Naive thymus-derived CD4-positive, alpha-beta T cell (primary cell): Measurements from ENCODE around the gene VWA7. TPM values are rescaled to one million over a fixed set of nuclear protein-coding genes. Genes with fewer than 3 reads are reported as not detected.

Experiments used
- ATAC-seq: fragments of 150-1000 bp; cut with Tn5 transposase; 2 replicates; pipeline ENCODE4 v1.10.0; 2021; ENCODE audit warnings: mild to moderate bottlenecking, moderate library complexity
- CTCF ChIA-PET: fragments of 350-600 bp; sonication (Branson Sonifier 250); formaldehyde crosslinking; loops from one replicate; lab custom pipeline; 2021; ENCODE audit warnings: antibody characterized with exemption; lab: Charles Lee
- POLR2A ChIA-PET: fragments of 350-600 bp; sonication (Branson Sonifier 250); formaldehyde crosslinking; loops from one replicate; lab custom pipeline; 2021; ENCODE audit warnings: antibody characterized with exemption, inconsistent platforms; lab: Charles Lee
- DNase-seq, 9 donors: peaks; one replicate each; pipeline versions ENCODE4 v3.0.0 to v3.0.0-alpha.2; 2020 to 2022; ENCODE audit warnings: mixed read lengths in 1 of 9
- H3K27ac ChIP-seq: one replicate; pipeline ENCODE4 v1.7.0; 2013; ENCODE audit warnings: mild to moderate bottlenecking, low read depth, low read length, moderate library complexity
- H3K27me3 ChIP-seq, 2 donors: one replicate each; pipeline ENCODE4 v1.7.0; 2013; ENCODE audit warnings: low read length in 2 of 2, mild to moderate bottlenecking in 2 of 2, moderate library complexity in 2 of 2; ENCODE audit not compliant: control insufficient read depth in 2 of 2, insufficient read depth in 2 of 2
- H3K36me3 ChIP-seq, 3 experiments: 1 replicate in 2 of 3; 2 replicates in 1 of 3; pipeline ENCODE4 v1.7.0; 2013; ENCODE audit warnings: low read length in 3 of 3, mild to moderate bottlenecking in 3 of 3, moderate library complexity in 1 of 3; ENCODE audit not compliant: insufficient read depth in 3 of 3, control insufficient read depth in 2 of 3
- H3K4me1 ChIP-seq, 2 donors: one replicate each; pipeline ENCODE4 v1.7.0; 2013; ENCODE audit warnings: low read length in 2 of 2, mild to moderate bottlenecking in 2 of 2, moderate library complexity in 1 of 2; ENCODE audit not compliant: control insufficient read depth in 2 of 2, insufficient read depth in 2 of 2
- H3K4me3 ChIP-seq: 2 replicates; pipeline ENCODE4 v1.7.0; 2013; ENCODE audit warnings: mild to moderate bottlenecking, low read length
- H3K9me3 ChIP-seq, 3 experiments: 1 replicate in 2 of 3; 2 replicates in 1 of 3; pipeline ENCODE4 v1.7.0; 2013; ENCODE audit warnings: low read length in 3 of 3; ENCODE audit not compliant: control insufficient read depth in 2 of 3
- H3K27ac Mint-ChIP-seq, 9 donors: one replicate each; pipeline ENCODE4 v1.8.0; 2020 to 2022; ENCODE audit warnings: mixed read lengths in 9 of 9, mild to moderate bottlenecking in 8 of 9, moderate library complexity in 5 of 9, inconsistent platforms in 2 of 9
- H3K27me3 Mint-ChIP-seq, 5 donors: one replicate each; pipeline ENCODE4 v1.8.0; 2021 to 2022; ENCODE audit warnings: mixed read lengths in 5 of 5, mild to moderate bottlenecking in 1 of 5
- H3K36me3 Mint-ChIP-seq, 5 donors: one replicate each; pipeline ENCODE4 v1.8.0; 2020 to 2022; ENCODE audit warnings: mixed read lengths in 5 of 5, mild to moderate bottlenecking in 3 of 5, inconsistent platforms in 1 of 5
- H3K4me1 Mint-ChIP-seq, 7 donors: one replicate each; pipeline ENCODE4 v1.8.0; 2020 to 2022; ENCODE audit warnings: mixed read lengths in 7 of 7, mild to moderate bottlenecking in 3 of 7, inconsistent platforms in 1 of 7
- H3K4me3 Mint-ChIP-seq, 10 donors: one replicate each; pipeline ENCODE4 v1.8.0; 2020 to 2022; ENCODE audit warnings: mild to moderate bottlenecking in 10 of 10, mixed read lengths in 10 of 10, moderate library complexity in 6 of 10, inconsistent platforms in 2 of 10
- H3K9me3 Mint-ChIP-seq, 11 donors: one replicate each; pipeline ENCODE4 v1.8.0; 2020 to 2022; ENCODE audit warnings: mixed read lengths in 11 of 11, mild to moderate bottlenecking in 4 of 11, inconsistent platforms in 1 of 11, moderate library complexity in 1 of 11
- intact Hi-C, 2 donors: fragments of 100-400 bp; cut with micrococcal nuclease; formaldehyde crosslinking; loops; one replicate each; pipeline ENCODE4 v1.15.1; 2023
- polyA plus RNA-seq, 2 donors: library from polyadenylated mRNA; unstranded; fragments of 300-500 nt; fragmentation: Illumina TruSeq; gene quantifications; one replicate each; pipeline ENCODE4 v1.2.3, GENCODE V29; 2021
- total RNA-seq, 6 experiments: library from RNA in 5 of 6; stranded (reverse) in 5 of 6; gene quantifications; 1 replicate in 5 of 6; 2 replicates in 1 of 6; pipeline ENCODE4 v1.2.3 and lab custom pipeline; 2021 to 2026

VWA7 gene
- total and polyA plus RNA-seq, 7 experiments from 2014 or later: 0.53 to 4.5 (median 1.1) TPM; not detected in 2

GRCh38 chr6:31782126-31782855 is 5.2 kb upstream of the VWA7 start:
- Histone ChIP-seq H3K27me3 (no peaks in the 10 kb centered on the region), H3K4me3 (no peak overlapping the region), H3K36me3 (peaks cover 5 to 78% (median 6%) of the 10 kb centered on the region in 3 experiments), H3K4me1 (peaks cover 4% of the 10 kb centered on the region in 2 donors), H3K27ac (no peak overlapping the region), H3K9me3 (no peaks in the 10 kb centered on the region)
- CTCF ChIA-PET: no interaction called here
- Mint-ChIP-seq H3K36me3 (peaks cover 4 to 40% (median 12%) of the 10 kb centered on the region in 5 donors), H3K9me3 (no peaks in the 10 kb centered on the region), H3K4me1 (peaks cover 0 to 9% (median 8%) of the 10 kb centered on the region in 7 donors), H3K4me3 (no peak overlapping the region), H3K27me3 (no peaks in the 10 kb centered on the region), H3K27ac (peak overlapping the region in 1 of 9 donors; percentile 23)
- ATAC-seq (no peak), DNase-seq (no peak)
- intact Hi-C loops: no loop called here
- POLR2A ChIA-PET: interaction anchor here (0.6 kb wide), 1 partner anchor 1585 kb away, joined by 4 read pairs; no protein-coding TSS in a partner anchor

- peaks cover 1 to 17% (median 15%) of the 10 kb centered on the region in 7 donors for H3K4me1 Mint-ChIP-seq
- ChIA-PET POLR2A (interaction anchor here (0.6 kb wide), 1 partner anchor 1586 kb away, joined by 4 read pairs; no protein-coding TSS in a partner anchor), CTCF (no interaction called here)
- H3K4me1 ChIP-seq: peaks cover 11 to 12% of the 10 kb centered on the region in 2 donors
- DNase-seq: no peak
- H3K27ac ChIP-seq: no peak overlapping the region
- no peaks in the 10 kb centered on the region for H3K27me3 ChIP-seq
- H3K4me3 ChIP-seq: no peak overlapping the region
- no peak overlapping the region for H3K4me3 Mint-ChIP-seq
- ATAC-seq: no peak
- no peaks in the 10 kb centered on the region for H3K9me3 Mint-ChIP-seq
- peaks cover 4 to 40% (median 12%) of the 10 kb centered on the region in 5 donors for H3K36me3 Mint-ChIP-seq
- peaks cover 5 to 78% (median 6%) of the 10 kb centered on the region in 3 experiments for H3K36me3 ChIP-seq
- H3K27ac Mint-ChIP-seq: no peak overlapping the region
- intact Hi-C loops: no loop called here
- no peaks in the 10 kb centered on the region for H3K9me3 ChIP-seq
- H3K27me3 Mint-ChIP-seq: no peaks in the 10 kb centered on the region
Observed at GRCh38 chr6:31781244-31782125, 4.4 kb upstream of the VWA7 start.

- DNase-seq: no peak
Observed at GRCh38 chr6:31780507-31781243, 3.5 kb upstream of the VWA7 start.

GRCh38 chr6:31779908-31780307 is 2.8 kb upstream of the VWA7 start:
- CTCF ChIA-PET: no interaction called here
- peaks cover 15 to 18% of the 10 kb centered on the region in 2 donors for H3K4me1 ChIP-seq
- peaks cover 5 to 28% (median 23%) of the 10 kb centered on the region in 7 donors for H3K4me1 Mint-ChIP-seq
- POLR2A ChIA-PET: interaction anchor here (0.5 to 1.3 kb wide), 2 partner anchors 15 to 32 kb away, joined by 4 to 5 read pairs; no protein-coding TSS in a partner anchor
- H3K4me3 ChIP-seq: no peak overlapping the region
- no peak overlapping the region for H3K27ac ChIP-seq
- H3K9me3 Mint-ChIP-seq: no peaks in the 10 kb centered on the region
- H3K27me3 ChIP-seq: no peaks in the 10 kb centered on the region
- H3K36me3 Mint-ChIP-seq: peaks cover 4 to 40% (median 12%) of the 10 kb centered on the region in 5 donors
- H3K4me3 Mint-ChIP-seq: no peak overlapping the region
- DNase-seq (no peak), ATAC-seq (no peak)
- intact Hi-C loops: no loop called here
- H3K27ac Mint-ChIP-seq: no peak overlapping the region
- H3K27me3 Mint-ChIP-seq: no peaks in the 10 kb centered on the region
- no peaks in the 10 kb centered on the region for H3K9me3 ChIP-seq
- peaks cover 3 to 70% (median 6%) of the 10 kb centered on the region in 3 experiments for H3K36me3 ChIP-seq

More at GRCh38 chr6:31780507-31781243, 3.5 kb upstream of the VWA7 start:
- ChIA-PET POLR2A (interaction anchor here (0.5 kb wide), 1 partner anchor 31 kb away, joined by 5 read pairs; no protein-coding TSS in a partner anchor), CTCF (no interaction called here)
- Mint-ChIP-seq H3K4me1 (peaks cover 5 to 21% (median 18%) of the 10 kb centered on the region in 7 donors), H3K36me3 (peaks cover 4 to 40% (median 12%) of the 10 kb centered on the region in 5 donors), H3K27ac (no peak overlapping the region), H3K4me3 (no peak overlapping the region), H3K27me3 (no peaks in the 10 kb centered on the region), H3K9me3 (no peaks in the 10 kb centered on the region)
- H3K27me3 ChIP-seq: no peaks in the 10 kb centered on the region
- no peaks in the 10 kb centered on the region for H3K9me3 ChIP-seq
- peaks cover 15 to 18% of the 10 kb centered on the region in 2 donors for H3K4me1 ChIP-seq
- no peak overlapping the region for H3K27ac ChIP-seq
- no peak overlapping the region for H3K4me3 ChIP-seq
- intact Hi-C loops: no loop called here
- H3K36me3 ChIP-seq: peaks cover 5 to 78% (median 6%) of the 10 kb centered on the region in 3 experiments
- ATAC-seq: no peak

GRCh38 chr6:31778999-31779885 is 2.1 kb upstream of the VWA7 start:
- H3K27me3 Mint-ChIP-seq: no peaks in the 10 kb centered on the region
- Histone ChIP-seq H3K9me3 (no peaks in the 10 kb centered on the region), H3K4me3 (no peak overlapping the region), H3K4me1 (peaks cover 15 to 18% of the 10 kb centered on the region in 2 donors), H3K36me3 (peaks cover 0 to 64% (median 4%) of the 10 kb centered on the region in 3 experiments), H3K27me3 (no peaks in the 10 kb centered on the region), H3K27ac (no peak overlapping the region)
- ChIA-PET POLR2A (interaction anchor here (1.3 kb wide), 1 partner anchor 16 kb away, joined by 4 read pairs; no protein-coding TSS in a partner anchor), CTCF (interaction anchor here (1.1 to 1.3 kb wide), 2 partner anchors 9 to 54 kb away, joined by 3 to 4 read pairs; no protein-coding TSS in a partner anchor)
- H3K36me3 Mint-ChIP-seq: peaks cover 3 to 34% (median 7%) of the 10 kb centered on the region in 5 donors
- DNase-seq (no peak), ATAC-seq (no peak)
- peaks cover 5 to 28% (median 23%) of the 10 kb centered on the region in 7 donors for H3K4me1 Mint-ChIP-seq
- intact Hi-C loops: no loop called here
- no peak overlapping the region for H3K4me3 Mint-ChIP-seq
- no peak overlapping the region for H3K27ac Mint-ChIP-seq
- no peaks in the 10 kb centered on the region for H3K9me3 Mint-ChIP-seq
